NCI-H345 treated with DMSO at 0.1 percent for 48 hours (cell line): ENCODE measurements around the gene PGC.

Source experiments
- DNase-seq: peaks from one replicate; lab custom pipeline; 2025; ENCODE audit not compliant: unreplicated experiment; lab: John Stamatoyannopoulos, UW

Gene PGC

DNA sequence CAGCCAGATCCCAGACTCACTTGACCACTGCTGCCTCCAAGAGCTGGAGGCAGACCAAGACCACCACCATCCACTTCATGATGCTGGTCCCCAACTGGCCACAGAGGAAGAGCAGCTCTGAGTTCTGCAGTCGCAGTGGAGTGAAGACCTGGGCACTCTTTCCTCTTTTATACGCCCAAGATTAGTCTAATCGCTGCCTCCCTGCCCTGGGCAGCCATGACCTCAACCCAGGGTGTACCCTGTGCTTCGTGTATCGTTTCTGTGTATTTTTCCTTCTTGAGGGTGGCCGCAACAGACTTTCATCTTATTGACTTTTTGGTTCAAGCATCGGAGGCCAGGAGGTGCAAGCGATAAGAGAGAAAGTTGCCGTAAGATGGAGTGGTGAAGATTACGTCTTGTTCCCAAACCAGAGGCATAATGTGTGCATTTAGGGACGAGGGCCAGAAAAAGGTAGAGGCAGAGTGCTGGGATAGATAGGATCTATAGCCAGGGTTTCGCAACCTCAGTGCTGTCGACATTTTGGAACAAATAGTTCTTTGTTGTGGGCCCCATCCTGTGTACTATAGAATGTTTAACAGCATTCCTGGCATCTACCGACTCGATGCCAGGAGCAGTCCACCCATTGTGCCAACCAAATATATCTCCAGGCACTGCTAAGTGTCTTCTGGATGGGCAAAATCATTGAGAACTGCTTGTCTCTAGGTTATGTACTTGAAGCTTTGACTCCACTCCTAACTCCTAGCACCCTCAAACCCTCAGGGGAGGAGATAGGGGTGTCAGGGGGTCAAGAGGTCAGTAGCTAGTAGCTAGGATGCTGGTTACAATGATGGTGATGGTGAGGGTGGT, at the start of gene PGC:
TSS of gene PGC (minus strand) at position 142 of the 846 bp plus-strand sequence. CDS start at position 79, 63 bp downstream.
- no peak for DNase-seq

DNA sequence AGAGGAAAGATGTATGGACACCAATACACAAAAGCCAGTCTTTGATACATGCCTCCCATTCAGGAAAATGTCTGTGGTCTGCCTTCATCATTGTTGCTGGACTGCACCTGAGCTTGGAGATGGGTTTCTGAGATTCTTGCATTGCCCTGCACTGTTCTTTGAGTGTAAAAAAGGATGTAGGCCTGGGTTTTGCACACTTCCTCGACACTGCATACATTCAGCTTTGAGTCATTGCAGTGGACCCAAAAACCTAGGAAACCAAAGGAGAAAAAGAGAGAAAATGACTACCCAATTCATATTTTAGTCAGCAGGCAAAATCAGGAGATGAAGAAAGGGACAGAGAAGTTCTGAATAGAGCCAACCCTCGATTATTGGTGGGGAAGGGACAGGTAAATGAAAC, 49.3 kb upstream of the PGC start:
- no peak for DNase-seq

DNA sequence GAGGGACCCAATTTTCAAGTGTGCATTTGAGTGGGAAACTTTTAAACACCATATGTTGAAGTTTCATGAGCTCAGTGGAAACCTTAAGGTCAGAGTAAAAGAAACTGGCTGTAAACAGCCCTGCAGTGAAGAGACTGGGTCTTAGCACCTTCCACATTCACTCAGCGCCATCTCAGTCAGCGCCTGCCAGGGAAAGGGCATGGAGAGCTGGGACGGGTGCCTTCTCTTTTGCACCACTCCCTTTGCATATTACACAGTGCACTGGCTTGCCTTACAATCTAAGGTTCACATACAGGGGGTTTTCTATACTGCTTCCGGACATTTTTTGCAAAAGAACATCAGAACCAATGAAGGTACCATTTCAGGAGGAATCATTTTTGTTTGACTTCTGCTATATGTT, 44.8 kb upstream of the PGC start:
- DNase-seq: no peak

DNA sequence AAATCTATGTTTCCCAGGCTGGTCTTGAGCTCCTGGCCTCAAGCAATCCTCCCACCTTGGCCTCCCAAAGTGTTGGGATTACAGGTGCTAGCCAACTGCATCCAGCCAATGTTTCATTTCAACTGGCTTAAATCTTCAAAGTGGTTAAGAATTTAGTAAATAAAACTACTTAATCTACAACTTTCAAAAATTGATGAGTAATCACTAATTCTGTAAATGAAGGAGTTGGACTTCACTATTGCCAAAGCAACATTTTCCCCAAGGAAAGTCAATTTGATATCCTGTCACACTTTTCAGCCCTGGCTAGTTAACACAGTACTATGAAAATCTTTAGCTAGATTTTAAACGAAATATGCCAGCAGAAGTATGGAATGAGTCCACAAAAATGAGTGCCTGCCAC, 44.1 kb upstream of the PGC start:
- DNase-seq: no peak

DNA sequence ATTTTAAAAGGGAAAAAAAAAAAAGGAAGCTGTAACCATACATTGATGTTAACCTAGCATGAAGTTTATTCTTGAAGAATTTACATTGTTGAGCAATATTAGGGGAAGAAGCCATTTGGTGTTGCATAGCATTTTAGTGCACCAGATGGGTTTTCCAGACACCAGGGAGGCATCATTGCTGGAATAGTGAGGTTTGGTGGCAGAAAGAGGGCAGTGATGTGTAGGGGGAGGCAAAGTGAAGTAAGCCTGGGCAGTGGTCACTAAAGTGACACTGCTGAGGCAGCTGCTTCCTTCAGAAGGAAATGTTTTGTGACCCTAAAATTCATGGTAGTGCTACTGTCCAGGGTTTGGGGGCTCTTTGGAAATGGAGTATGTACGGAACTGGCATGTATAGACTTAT, 42.8 kb upstream of the PGC start:
- no peak for DNase-seq

DNA sequence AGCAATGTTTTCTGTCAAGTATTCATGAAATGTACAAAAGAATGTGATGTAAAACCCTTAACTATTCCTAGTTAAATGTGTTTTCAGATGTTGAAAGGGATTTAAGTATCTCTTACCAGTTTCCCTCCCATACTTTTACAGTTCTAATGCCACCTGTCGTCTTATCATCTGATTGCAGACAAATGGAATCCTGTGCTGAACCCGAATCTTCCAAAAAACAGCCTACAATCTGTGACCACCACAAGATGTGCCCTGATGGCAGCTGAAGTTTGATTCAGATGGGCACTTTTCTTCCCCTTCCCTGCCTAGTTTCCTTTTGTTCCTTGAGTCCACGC, 42.2 kb upstream of the PGC start:
- no peak for DNase-seq

DNA sequence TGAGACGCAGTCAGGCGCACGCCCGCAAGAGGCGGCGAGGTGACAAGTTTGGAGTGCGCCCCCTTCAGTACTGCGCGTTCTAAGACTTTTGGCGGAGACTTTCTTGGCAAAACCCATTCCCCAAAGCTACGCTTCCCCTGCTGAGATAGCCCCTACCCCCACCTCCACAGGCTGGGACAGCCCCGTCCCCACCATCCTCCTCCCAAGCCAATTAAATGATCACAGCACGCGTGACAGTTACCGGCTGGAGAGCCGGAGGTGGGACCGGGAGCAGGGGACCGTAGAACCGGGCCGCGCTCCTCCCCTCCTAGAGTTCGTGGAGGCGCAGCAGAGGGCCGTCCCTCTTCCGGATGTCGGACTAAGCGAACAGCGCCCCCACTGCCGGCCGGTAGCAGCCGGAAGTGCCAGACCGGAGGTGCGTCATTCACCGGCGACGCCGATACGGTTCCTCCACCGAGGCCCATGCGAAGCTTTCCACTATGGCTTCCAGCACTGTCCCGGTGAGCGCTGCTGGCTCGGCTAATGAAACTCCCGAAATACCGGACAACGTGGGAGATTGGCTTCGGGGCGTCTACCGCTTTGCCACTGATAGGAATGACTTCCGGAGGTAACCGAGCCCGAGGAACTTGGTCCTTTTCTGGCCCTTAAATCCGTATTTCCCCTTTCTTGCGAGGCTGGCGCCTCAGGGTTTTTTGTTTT, 40.2 kb upstream of the PGC start, which contains the start of gene TOMM6:
TSS of gene TOMM6 (plus strand) at position 476 of the 699 bp plus-strand sequence. CDS start at position 480, 4 bp downstream.
- DNase-seq: peak; percentile 91

DNA sequence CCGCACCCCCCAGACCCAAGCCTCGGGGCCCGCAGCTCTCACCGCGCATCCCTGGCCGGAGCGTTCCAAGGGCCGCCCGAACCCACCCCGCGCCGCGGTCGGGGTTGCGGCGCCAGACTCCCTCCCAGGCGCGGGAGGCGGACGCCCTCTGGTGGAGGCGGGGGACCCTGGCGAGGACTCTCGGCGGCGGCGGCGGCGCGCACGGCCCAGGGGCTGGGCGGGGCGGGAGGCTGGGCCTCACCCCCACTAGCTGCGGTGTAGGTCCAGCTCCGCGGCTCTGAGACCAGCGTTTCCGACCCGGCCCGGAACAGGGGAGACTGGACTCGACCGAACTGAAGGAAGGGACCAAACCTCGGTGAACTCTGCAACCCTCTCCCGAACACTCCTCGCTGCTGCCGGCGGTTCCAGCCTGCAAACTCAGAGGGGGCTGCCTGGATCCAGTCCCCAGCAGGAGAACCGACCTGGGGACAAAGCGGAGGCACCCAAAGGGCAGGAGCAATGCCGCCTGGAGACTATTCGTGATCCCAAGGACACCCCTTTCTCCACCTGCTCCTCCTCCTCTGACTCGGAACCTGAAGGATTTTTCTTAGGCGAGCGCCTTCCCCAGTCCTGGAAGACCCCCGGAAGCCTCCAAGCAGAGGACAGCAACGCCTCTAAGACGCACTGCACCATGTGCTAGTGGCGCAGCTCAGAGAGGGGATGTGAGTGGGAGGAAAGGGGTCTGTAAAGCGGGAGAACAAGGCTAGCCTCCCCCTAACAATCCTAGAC, 39.4 kb upstream of the PGC start:
- DNase-seq: peak; percentile 55

DNA sequence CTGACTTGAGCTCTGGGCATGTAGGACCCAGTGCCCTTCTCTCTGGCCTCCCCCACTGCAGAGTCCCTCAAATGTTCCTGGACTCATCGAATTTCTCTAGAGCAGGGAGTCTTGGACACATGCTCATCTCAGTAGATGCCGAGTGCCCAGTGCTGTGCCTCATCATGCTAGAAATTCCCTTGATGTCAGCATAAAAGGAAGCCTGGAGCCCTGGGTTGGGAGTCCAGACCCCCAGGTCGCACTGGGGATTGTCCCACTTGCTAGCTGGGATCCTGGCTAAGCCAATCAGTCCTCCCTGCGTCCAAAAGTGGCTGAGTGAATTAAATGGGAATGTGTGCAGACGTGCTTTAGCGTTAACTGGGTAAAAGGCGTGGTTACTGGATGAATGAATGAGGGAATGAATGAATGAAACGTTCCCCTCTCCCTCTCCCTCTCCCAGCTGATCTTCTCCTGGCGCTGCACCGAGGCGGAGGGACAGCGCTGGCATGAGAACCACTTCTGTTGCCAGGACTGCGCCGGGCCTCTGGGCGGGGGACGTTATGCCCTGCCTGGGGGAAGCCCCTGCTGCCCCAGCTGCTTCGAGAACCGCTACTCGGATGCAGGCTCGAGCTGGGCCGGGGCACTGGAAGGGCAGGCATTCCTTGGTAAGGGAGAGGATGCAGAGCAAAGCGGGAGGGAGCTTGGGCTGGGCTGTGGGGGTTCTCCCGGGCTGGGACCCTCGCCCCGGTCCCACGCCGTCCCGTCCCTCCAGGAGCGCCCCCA, 38.7 kb upstream of the PGC start:
- no peak for DNase-seq

DNA sequence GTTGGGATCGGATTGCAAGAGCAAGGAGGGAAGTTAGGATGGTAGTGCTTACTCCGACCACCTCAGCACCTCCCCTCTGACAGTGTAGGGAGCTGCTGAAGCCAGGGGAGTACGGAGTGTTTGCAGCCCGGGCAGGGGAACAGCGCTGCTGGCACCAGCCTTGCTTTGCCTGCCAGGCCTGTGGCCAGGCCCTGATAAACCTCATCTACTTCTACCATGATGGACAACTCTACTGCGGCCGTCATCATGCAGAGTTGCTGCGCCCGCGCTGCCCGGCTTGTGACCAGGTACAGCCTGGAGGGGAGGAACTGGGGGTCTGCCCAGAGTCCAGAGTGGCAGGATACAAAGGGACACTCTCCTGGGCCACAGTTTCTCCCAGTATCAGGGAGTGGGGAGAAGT, 38.1 kb upstream of the PGC start:
- DNase-seq: no peak

DNA sequence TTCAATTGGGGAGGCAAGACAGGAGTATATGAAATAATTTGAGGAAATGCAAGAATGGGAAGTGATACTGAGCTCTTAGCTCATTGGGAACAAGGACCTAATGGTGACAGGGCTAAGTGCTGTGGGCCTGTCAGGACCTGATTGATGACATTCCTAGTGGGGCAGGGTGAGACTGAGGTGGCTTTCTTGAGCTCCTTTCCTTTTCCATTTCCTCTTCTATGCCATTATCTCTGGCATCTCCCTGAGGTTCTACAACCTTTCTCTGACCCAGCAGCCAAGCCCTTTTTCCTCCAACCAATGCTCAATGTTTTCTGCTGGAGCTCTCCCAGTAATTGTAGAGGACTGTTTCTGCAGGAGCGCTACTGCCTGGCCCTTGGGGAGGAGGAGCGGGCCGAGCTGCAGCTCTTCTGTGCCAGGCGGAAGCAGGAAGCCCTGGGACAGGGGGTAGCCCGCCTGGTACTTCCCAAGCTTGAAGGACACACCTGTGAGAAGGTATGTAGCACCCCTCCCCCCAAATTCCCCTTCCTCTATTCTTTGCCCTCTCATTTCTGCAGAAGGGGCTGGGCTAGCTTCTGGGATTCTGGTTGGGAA, 37.5 kb upstream of the PGC start:
- DNase-seq: no peak

DNA sequence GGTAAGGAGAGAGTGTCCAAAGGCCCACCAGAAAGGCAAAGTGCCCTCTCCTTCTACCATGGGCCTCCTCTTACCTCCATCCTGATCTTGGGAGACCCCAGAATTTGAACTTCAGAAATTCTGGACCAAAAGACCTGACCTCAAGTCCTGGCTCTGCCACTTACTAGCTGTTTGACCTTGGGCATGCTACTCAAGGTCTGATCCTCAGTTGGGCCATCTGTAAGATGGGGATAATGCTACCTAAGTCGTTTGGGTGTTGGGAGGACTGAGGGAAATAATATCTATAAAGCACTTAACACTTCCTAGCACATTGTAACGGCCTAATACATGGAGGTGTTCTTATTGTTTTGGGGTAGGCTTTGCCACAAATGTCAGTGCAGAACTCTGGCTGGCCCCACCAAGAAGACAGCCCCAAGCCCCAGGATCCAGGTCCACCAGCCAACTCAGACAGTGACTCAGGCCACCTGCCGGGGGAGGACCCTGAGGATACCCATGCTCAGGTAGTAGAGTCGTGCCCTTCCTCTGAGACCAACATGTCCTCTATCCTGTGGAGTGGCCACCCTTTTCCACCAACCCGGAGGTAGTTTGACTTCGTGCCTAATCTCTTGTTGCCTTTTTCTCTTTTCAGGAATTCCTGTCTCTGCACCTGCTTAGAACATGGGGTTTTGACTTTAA, 36.0 kb upstream of the PGC start:
- no peak for DNase-seq

DNA sequence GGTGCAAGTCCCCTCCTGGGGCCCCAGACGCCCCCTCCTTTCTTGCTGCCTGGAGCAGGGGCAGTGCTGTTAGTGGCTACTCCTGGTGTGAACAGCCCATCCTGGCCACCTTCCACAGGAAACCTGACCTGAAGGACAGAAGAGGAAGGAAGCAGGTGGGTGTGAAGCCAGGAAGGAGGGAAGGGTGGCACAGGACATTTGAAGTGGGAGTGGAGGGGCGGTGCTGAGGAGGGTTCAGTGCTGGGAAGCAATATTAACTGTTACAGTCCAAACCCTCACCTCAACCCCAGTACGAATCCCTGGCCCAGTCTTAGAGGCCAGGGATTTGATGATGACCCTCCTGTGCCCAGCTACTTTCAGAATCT, 34.2 kb upstream of the PGC start:
- DNase-seq: no peak

DNA sequence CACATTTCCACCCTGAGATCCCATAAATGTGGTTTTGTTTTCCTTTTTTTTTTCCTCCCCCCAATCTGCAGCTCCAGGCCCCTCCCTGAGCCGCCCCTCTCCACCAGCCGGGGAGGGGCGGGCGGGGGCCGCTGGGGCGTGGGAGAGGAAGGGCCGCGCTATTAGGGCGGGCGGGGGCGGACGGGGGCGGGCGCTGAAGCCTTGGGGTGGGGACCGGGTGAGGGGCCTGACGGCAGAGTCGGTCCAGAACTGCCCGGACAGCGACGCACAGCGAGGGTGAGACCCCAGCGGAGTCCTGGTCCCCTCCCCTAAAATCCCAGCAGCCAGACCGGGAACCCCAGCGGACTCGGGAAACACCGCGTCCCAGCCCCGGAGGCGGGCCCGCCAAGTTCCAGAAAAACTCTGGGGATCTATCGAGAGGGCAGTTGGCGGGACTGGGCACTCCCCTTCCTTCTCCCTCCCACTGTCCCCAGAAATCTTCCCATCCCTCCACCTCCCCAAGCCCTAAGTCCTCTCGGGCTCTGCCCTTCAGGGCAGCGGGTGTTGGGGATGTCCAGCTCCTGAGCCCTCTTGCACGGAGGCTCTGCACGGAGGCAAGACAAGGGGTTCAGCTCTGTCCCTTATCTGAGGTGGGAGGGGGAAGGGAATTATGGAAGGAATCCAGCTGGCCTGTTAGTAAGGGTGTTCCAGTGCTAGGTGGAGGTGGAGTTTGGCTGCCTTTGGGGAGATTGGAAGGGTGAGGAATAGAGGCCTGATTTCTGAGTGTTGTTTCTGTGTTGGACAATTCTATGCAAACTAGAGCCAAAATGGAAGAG, 33.6 kb upstream of the PGC start, which contains the start of gene PRICKLE4:
TSS of gene PRICKLE4 (plus strand) at position 232 of the 815 bp plus-strand sequence. CDS start 2,692 bp downstream, outside the sequence.
- no peak for DNase-seq

DNA sequence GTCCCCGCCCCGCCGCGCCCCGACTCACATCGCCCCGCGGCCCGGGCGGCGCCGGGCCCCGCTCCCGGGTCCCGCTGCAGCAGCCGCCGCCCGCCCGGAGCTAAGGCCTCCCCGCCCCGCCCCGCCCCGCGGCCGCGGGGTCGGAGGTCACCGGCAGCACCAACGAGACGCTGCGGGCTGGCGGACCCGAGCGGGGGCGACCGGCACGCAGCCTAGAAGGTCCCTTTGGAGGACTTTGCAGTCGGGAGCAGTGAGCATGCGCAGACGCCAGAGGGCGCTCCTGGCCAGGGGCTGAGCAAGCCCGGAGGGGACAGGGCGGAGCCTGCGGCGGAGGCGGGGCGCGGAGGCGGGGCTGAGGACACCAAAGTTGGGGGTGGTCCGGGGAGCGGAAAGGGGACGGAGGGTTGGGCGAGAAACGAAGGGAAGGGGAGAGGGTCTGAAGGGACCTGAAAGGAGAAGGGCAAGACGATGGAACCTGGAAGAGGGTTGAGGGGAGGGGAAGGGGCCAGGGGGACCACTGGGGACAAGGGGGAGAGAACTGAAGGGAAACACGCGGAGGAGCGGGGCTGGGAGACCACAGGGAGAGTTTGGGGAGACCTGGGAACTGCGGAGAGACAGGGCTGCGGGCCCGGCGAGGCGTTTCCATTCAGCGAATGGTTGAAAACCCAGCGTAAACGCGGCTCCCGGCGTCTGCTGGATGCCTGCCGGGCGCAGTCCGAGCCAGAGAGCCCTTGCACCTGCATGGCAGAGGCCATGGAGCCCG, 32.8 kb upstream of the PGC start, which contains the start of gene FRS3:
TSS of gene FRS3 (minus strand) at position 113 of the 763 bp plus-strand sequence. CDS start 2,913 bp downstream, outside the sequence.
- peak; percentile 86 for DNase-seq

DNA sequence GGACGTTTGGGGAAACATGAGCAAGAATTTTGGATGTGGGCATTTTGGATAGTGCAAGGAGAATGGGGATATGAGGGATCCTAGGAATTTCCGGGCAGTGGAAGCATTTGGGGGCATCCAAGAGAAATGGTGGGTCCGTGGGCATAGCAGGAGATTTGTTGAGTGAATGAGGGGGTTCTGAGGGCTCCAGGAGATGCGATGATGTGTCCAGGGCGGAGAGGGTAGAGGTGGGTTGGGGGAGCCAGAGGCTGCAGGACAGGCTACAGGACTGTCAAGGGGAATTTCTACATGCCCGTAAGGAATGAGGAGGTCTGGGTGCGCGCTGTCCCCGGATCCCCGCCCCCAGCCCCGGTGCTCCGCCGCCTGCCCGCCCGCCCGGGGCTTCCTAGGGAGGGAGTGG, 32.1 kb upstream of the PGC start:
- DNase-seq: no peak

DNA sequence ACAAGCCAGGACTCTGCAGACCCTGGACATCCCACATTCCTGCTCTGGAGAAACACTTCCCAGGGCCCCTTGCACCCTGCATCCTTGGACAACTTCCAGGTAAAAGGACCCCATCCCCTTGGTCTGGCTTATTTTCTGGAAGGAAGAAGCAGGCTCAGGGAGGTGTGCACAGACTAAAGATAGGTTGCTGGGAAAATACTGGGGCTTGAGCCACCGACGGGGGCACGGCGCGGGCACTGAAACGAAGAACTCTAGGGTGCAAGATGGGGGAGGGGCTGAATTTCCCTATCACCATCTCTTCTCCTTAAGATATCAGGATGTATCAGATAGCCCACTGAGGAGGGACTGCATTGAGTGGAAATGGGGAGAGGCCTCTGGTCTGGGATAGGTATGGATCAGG, 31.7 kb upstream of the PGC start:
- DNase-seq: no peak

DNA sequence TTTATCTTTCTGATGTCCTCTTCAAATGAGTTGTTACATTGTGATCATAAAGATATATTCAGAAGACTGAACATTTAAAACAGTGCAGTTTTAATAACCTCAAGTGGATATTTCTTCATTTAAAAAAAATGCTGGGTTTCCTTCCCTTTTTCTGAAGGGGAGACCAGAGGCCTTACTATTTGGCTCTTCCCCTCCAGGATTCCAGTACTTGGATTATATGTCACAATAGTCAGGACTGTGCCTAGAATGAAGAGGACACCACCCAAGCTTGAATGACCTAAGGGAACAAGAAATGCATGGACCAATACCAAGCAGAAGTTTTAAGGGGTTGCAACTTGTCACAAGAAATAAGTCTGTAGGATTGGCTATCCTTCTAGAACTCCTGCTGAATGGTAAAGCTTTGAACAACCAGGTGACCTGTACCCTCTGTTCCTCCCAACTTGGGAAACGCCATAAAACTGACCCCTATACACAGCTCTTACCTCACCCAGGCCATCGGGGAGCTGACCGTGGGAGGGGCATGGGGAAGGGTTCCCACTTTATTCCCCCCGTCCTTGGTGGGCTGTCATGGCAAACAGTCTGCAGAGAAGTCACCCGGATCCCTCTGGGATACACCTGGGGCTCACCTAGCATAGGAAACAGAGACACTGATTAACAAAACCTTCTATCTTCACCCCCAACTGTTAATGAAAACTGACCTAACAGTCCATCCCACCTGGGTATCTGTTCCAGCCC, 30.5 kb upstream of the PGC start:
- no peak for DNase-seq
